Left lung (tissue), 10 donors: ENCODE data around the gene GAL. TPM values are rescaled to one million over a fixed set of nuclear protein-coding genes. Genes with fewer than 3 reads are reported as not detected.

Experiments
- ATAC-seq: fragments of 200-7000 bp; cut with Tn5 transposase; one replicate; pipeline ENCODE4 v1.9.1; 2020; ENCODE audit warnings: moderate library complexity
- DNase-seq, 4 donors: peaks; one replicate each; pipeline ENCODE4 v3.0.0-alpha.2; 2013 to 2020
- H3K27ac ChIP-seq, 2 donors: fragments of 200-600 bp; sonication (generic) in 1 of 2; one replicate each; pipeline versions ENCODE4 v1.5.0 to v1.8.0; 2020 to 2021
- H3K27me3 ChIP-seq, 2 donors: fragments of 200-600 bp; sonication (generic) in 1 of 2; one replicate each; pipeline versions ENCODE4 v1.5.0 to v1.8.0; 2020 to 2021
- H3K36me3 ChIP-seq, 2 donors: fragments of 200-600 bp; sonication (generic) in 1 of 2; one replicate each; pipeline versions ENCODE4 v1.5.0 to v1.8.0; 2020 to 2021
- H3K4me1 ChIP-seq, 2 donors: fragments of 200-600 bp; one replicate each; pipeline ENCODE4 v1.8.0; 2021
- H3K4me3 ChIP-seq, 2 donors: fragments of 200-600 bp; sonication (generic) in 1 of 2; one replicate each; pipeline versions ENCODE4 v1.5.0 to v1.8.0; 2020 to 2021; ENCODE audit warnings: mild to moderate bottlenecking in 1 of 2
- H3K9me3 ChIP-seq, 2 donors: fragments of 200-600 bp; sonication (generic) in 1 of 2; one replicate each; pipeline versions ENCODE4 v1.5.0 to v1.8.0; 2020 to 2021
- CTCF ChIP-seq, 2 donors: fragments of 200-600 bp; sonication (generic) in 1 of 2; IDR thresholded peaks; one replicate each; pipeline versions ENCODE4 v1.5.0 to v1.8.0; 2021; ENCODE audit warnings: antibody characterized with exemption in 2 of 2
- intact Hi-C, 2 donors: fragments of 100-400 bp; cut with DNase I; formaldehyde crosslinking; loops; one replicate each; pipeline versions ENCODE4 v1.11.2 to v1.14.2; 2022
- polyA plus RNA-seq, 6 donors: library from polyadenylated mRNA; unstranded; fragments of 120-200 nt; gene quantifications; one replicate each; pipeline ENCODE4 v1.2.1, GENCODE V29; 2013; ENCODE audit not compliant: insufficient read length in 6 of 6
- total RNA-seq, 2 donors: library from RNA; stranded (reverse); fragmentation: NEBNext Ultra II Directional; extraction: Animal tissue kit (Norgen Biotek cat#: 25700); gene quantifications; one replicate each; pipeline ENCODE4 v1.2.1, GENCODE V29; 2021
- donor health status: DM: no; HTN: yes; CAD: no.
- donor health status: DM: no; HTN: no; CAD: no.

The GAL gene
- total and polyA plus RNA-seq, 8 donors = 0.15 to 1.4 TPM; not detected in 6

- Histone ChIP-seq H3K4me1 (peaks cover 0 to 14% of the 10 kb centered on the region in 2 donors), H3K36me3 (no peaks in the 10 kb centered on the region), H3K9me3 (no peaks in the 10 kb centered on the region), H3K27ac (peak overlapping the region in 1 of 2 donors; percentile 64), H3K4me3 (no peak overlapping the region), H3K27me3 (no peaks in the 10 kb centered on the region)
- DNase-seq = no peak
- no peak for TF ChIP-seq CTCF (IDR thresholded peaks at IDR 0.05)
- intact Hi-C loops = no loop called here
- ATAC-seq = no peak
These were observed 51.3 kb downstream of the GAL start for GRCh38 chr11:68735646-68736045.

Other genes starting within 250 kb of the GAL start
- 10 to 100 TPM; 84.6 to 96.8 TPM for gene PPP6R3, start 223.8 kb upstream of the GAL start, total RNA-seq
- gene PPP6R3, start 223.8 kb upstream of the GAL start, polyA plus RNA-seq = 100 to 1,000 TPM; 104 to 130 (median 112) TPM
- 1 to 10 TPM; 1.1 to 2.2 TPM for gene TESMIN, start 67.0 kb downstream of the GAL start, total RNA-seq
- 10 to 100 TPM; 10.8 to 14.2 (median 12.7) TPM for gene TESMIN, start 67.0 kb downstream of the GAL start, polyA plus RNA-seq
- gene CPT1A, start 157.4 kb downstream of the GAL start, total RNA-seq = 10 to 100 TPM; 50.0 to 83.9 TPM
- gene CPT1A, start 157.4 kb downstream of the GAL start, polyA plus RNA-seq = 10 to 100 TPM; 25.7 to 34.1 (median 30.8) TPM
- 10 to 100 TPM; 32.4 to 38.9 TPM for gene MRPL21, start 219.3 kb downstream of the GAL start, total RNA-seq
- gene MRPL21, start 219.3 kb downstream of the GAL start, polyA plus RNA-seq = 10 to 100 TPM; 56.7 to 67.2 (median 60.3) TPM
- 10 to 100 TPM; 19.4 to 30.4 TPM for gene IGHMBP2, start 219.3 kb downstream of the GAL start, total RNA-seq
- gene IGHMBP2, start 219.3 kb downstream of the GAL start, polyA plus RNA-seq = 10 to 100 TPM; 16.9 to 22.4 (median 19.0) TPM